Spleen (tissue), 7 donors: ENCODE results near the gene RNF31.

Experiments
- CTCF ChIP-seq, 11 experiments: fragments of 200-600 bp in 7 of 11; fragments of 450-650 bp in 4 of 11; sonication (generic) in 4 of 11; IDR thresholded peaks in 8 of 11; conservative IDR thresholded peaks in 3 of 11; 1 replicate in 7 of 11; 2 replicates in 4 of 11; pipeline versions ENCODE4 v1.4.0 to v1.8.0; 2016 to 2021; ENCODE audit warnings: antibody characterized with exemption in 11 of 11, inconsistent platforms in 4 of 11, mild to moderate bottlenecking in 1 of 11
- POLR2A ChIP-seq, 3 donors: fragments of 450-650 bp; IDR thresholded peaks; one replicate each; pipeline ENCODE4 v1.5.1; 2017; ENCODE audit warnings: antibody characterized with exemption in 3 of 3, mild to moderate bottlenecking in 1 of 3
- POLR2AphosphoS5 ChIP-seq, 3 donors: sonication (generic); formaldehyde crosslinking; IDR thresholded peaks; one replicate each; pipeline ENCODE4 v1.5.1; 2017; ENCODE audit warnings: antibody characterized with exemption in 3 of 3
- donor health status: DM: no; HTN: no; CAD: no; lungs with moderate emphysema.
- donor health status: DM: no; HTN: no; CAD: no.
- donor health status: DM: no; HTN: no; CAD: no.

GRCh38 chr14:24129410-24129998 lies 17.8 kb upstream of the RNF31 start:
- TF ChIP-seq CTCF (IDR thresholded peaks at IDR 0.05 in 8 of 11, conservative IDR thresholded peaks at IDR 0.05 in 3 of 11): no peak
- TF ChIP-seq POLR2AphosphoS5 (IDR thresholded peaks at IDR 0.05): no peak
- no peak for TF ChIP-seq POLR2A (IDR thresholded peaks at IDR 0.05)
